Endodermal cell (in vitro differentiated cells): Measurements from ENCODE around the gene OXSR1. TPM values are rescaled to one million over a fixed set of nuclear protein-coding genes. Genes with fewer than 3 reads are reported as not detected.
A peak's percentile ranks its signal among the peaks of the same experiment; 100 is the strongest.

ENCODE experiments used
- DNase-seq: peaks from one replicate; pipeline ENCODE4 v3.0.0-alpha.2; 2017
- H3K27ac ChIP-seq: 2 replicates; pipeline ENCODE4 v1.5.1; 2013; ENCODE audit warnings: mild to moderate bottlenecking, low read depth, low read length, moderate library complexity
- H3K27me3 ChIP-seq: 2 replicates; pipeline ENCODE4 v1.6.1; 2013; ENCODE audit warnings: mild to moderate bottlenecking, low read length, moderate library complexity; ENCODE audit not compliant: insufficient read depth, control insufficient read depth, poor library complexity, severe bottlenecking
- H3K36me3 ChIP-seq: 2 replicates; pipeline ENCODE4 v1.7.0; 2013; ENCODE audit warnings: mild to moderate bottlenecking, low read length, moderate library complexity; ENCODE audit not compliant: control insufficient read depth, insufficient read depth
- H3K4me1 ChIP-seq: one replicate; pipeline ENCODE4 v1.7.0; 2013; ENCODE audit warnings: low read length; ENCODE audit not compliant: control insufficient read depth, insufficient read depth
- H3K4me3 ChIP-seq: 2 replicates; pipeline ENCODE4 v1.5.1; 2013; ENCODE audit warnings: mild to moderate bottlenecking, low read length, moderate library complexity
- H3K9ac ChIP-seq: 2 replicates; pipeline ENCODE4 v1.6.1; 2013; ENCODE audit warnings: mild to moderate bottlenecking, low read length, moderate library complexity; ENCODE audit not compliant: poor library complexity, severe bottlenecking; ENCODE audit errors: extremely low read depth
- H3K9me3 ChIP-seq: 2 replicates; pipeline ENCODE4 v1.6.1; 2013; ENCODE audit warnings: mild to moderate bottlenecking, low read length, moderate library complexity; ENCODE audit not compliant: control insufficient read depth
- H3K27ac Mint-ChIP-seq: 2 replicates; pipeline ENCODE4 v1.8.0; 2020; ENCODE audit warnings: mixed read lengths
- H3K27me3 Mint-ChIP-seq: 2 replicates; pipeline ENCODE4 v1.8.0; 2021; ENCODE audit warnings: mild to moderate bottlenecking, mixed read lengths; ENCODE audit not compliant: insufficient read depth
- H3K36me3 Mint-ChIP-seq: 2 replicates; pipeline ENCODE4 v1.8.0; 2020; ENCODE audit warnings: low read depth, mixed read lengths
- H3K4me1 Mint-ChIP-seq: 2 replicates; pipeline ENCODE4 v1.8.0; 2020; ENCODE audit warnings: mixed read lengths
- H3K4me3 Mint-ChIP-seq: 2 replicates; pipeline ENCODE4 v1.8.0; 2020; ENCODE audit warnings: mild to moderate bottlenecking, moderate library complexity, mixed read lengths
- H3K9me3 Mint-ChIP-seq: 2 replicates; pipeline ENCODE4 v1.8.0; 2020; ENCODE audit warnings: mild to moderate bottlenecking, mixed read lengths
- CTCF ChIP-seq: fragments of 200-600 bp; sonication (generic); conservative IDR thresholded peaks from 2 replicates; pipeline ENCODE4 v1.5.0; 2021; ENCODE audit warnings: antibody characterized with exemption, mild to moderate bottlenecking
- WGBS, 2 experiments: methylation state at CpG; one replicate each; pipeline versions ENCODE4 v1.1.5 to v1.1.7; 2013; ENCODE audit warnings: missing lambda C conversion rate in 2 of 2, mixed read lengths in 1 of 2; ENCODE audit not compliant: insufficient coverage in 1 of 2, insufficient read length in 1 of 2; 5-methylcytosine and 5-hydroxymethylcytosine counted together
- total RNA-seq, 2 donors: library from RNA; stranded (reverse); fragmentation: NEBNext Ultra II Directional in 1 of 2; extraction: Animal tissue kit (Norgen Biotek cat#: 25700) in 1 of 2; gene quantifications; 2 replicates in 1 of 2; 3 replicates in 1 of 2; pipeline ENCODE4 v1.2.1, GENCODE V29; 2021

OXSR1 gene
- total RNA-seq, 2 donors from 2014 or later: 41.9 to 55.5 TPM

GRCh38 chr3:38136393-38136776, 29.0 kb upstream of the OXSR1 start:
- 0% methylated on average over 16 to 20 of the region's 20 CpGs for WGBS, 2 experiments
- no peak for DNase-seq
- H3K27ac ChIP-seq: peak overlapping the region; percentile 57

DNA sequence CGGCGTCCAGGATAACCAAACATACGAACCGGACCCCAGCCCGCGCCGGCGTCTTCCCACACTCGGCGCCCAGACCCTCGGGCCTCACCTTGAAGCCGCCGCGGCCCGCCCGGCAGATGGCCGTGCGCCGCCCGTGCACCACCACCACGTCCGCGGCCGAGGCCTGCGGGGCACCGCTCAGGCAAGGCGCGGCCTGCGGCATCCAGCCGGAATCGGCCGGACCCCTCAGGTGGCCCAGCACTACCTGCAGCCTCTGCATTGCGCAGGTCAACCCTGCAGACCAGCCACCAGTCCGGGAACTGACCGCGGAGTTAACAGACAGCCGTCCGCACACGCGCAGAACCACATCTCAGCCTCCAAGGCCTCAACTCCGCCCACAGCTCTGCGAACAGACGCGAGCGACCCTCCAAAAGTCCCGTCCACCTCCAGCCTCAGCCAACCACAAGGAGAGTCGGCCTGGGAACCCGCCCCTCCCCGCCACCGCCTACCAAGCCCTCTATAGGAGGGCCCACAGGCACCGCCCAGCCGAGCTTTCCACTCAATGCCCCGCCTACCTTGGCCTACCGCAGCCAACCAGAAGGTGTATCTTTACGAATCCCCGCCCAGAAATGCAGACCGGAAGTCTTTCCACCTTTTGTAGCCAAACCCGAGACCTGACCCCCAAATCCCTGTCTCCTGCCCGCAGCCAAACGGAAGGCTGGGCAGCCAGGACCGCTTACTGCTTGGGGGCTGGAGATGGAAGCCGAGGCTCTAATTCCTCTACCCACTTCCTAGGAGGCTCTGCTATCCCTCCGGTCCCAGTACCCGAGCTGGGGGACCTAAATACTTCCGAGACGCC, 28.3 kb upstream of the OXSR1 start, which contains the start of gene ACAA1:
Gene ACAA1, minus strand, starts transcription at position 351 of the 838 bp plus-strand sequence. Its CDS starts 92 bp downstream, at position 259.
- peak; percentile 100 for DNase-seq
- whole genome bisulfite sequencing, 2 experiments: 0 to 1% methylated on average over 29 to 66 of the region's 66 CpGs
- Mint-ChIP-seq H3K27me3 (no peaks in the 10 kb centered on the region), H3K9me3 (no peaks in the 10 kb centered on the region), H3K36me3 (peaks cover 25% of the 10 kb centered on the region), H3K27ac (peak within 1 kb of the TSS; percentile 92), H3K4me3 (peak within 1 kb of the TSS; percentile 85), H3K4me1 (peaks cover 31% of the 10 kb centered on the region)
- H3K9ac ChIP-seq: peak within 1 kb of the TSS; percentile 87
- peaks cover 34% of the 10 kb centered on the region for H3K36me3 ChIP-seq
- peak within 1 kb of the TSS; percentile 76 for H3K27ac ChIP-seq
- H3K4me3 ChIP-seq: peak within 1 kb of the TSS; percentile 95
- H3K9me3 ChIP-seq: no peaks in the 10 kb centered on the region
- H3K27me3 ChIP-seq: no peaks in the 10 kb centered on the region
- no peak for TF ChIP-seq CTCF
- peaks cover 9% of the 10 kb centered on the region for H3K4me1 ChIP-seq

More at GRCh38 chr3:38136393-38136776, 29.0 kb upstream of the OXSR1 start:
- TF ChIP-seq CTCF: no peak
- Mint-ChIP-seq H3K4me1 (peaks cover 31% of the 10 kb centered on the region), H3K36me3 (peaks cover 27% of the 10 kb centered on the region), H3K27me3 (no peaks in the 10 kb centered on the region), H3K4me3 (peak overlapping the region; percentile 85), H3K9me3 (no peaks in the 10 kb centered on the region), H3K27ac (peak overlapping the region; percentile 87)
- Histone ChIP-seq H3K36me3 (peaks cover 38% of the 10 kb centered on the region), H3K9me3 (no peaks in the 10 kb centered on the region), H3K9ac (peak overlapping the region; percentile 87), H3K4me1 (peaks cover 9% of the 10 kb centered on the region), H3K4me3 (peak overlapping the region; percentile 95), H3K27me3 (no peaks in the 10 kb centered on the region)

DNA sequence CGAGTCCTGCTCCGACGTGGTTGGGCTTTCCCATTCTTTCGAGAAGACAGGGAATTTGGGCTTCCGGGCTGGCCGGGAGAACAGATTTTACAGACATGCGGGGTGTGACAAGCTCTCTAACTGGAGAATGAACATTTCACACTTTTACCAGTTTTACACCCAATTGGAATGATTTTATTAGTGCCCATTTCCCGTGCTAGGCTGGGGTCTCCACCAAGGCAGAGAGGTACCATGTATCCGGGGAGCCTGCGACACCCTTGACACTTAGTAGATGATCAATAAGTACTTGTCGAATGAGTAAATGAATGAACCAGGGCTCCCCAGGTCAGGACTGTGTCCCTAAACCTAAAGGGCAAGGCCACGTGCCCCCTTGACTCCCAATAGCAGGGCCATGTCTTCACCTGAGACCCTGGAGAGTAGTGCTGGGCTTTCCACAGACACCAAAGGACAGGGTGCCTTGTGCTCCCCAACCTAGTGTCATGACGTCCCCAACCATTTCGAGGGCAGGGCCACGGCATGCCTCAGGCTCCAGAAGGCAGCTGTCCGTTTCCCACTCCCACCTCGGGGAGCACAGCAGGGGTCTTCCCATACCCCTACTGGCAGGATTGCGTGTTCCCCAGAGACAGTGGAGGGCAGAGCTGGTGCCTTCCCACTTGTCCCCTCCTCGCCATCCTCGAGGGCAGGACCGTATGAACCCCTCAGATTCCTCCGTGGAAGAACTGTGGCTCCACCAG, 27.6 kb upstream of the OXSR1 start:
- peak; percentile 68 for TF ChIP-seq CTCF
- Histone ChIP-seq H3K9me3 (no peaks in the 10 kb centered on the region), H3K27ac (peak overlapping the region; percentile 76), H3K9ac (peak overlapping the region; percentile 62), H3K4me3 (peak overlapping the region; percentile 88), H3K27me3 (no peaks in the 10 kb centered on the region), H3K4me1 (peaks cover 9% of the 10 kb centered on the region), H3K36me3 (peaks cover 30% of the 10 kb centered on the region)
- H3K36me3 Mint-ChIP-seq: peaks cover 27% of the 10 kb centered on the region
- H3K4me3 Mint-ChIP-seq: peak overlapping the region; percentile 85
- H3K4me1 Mint-ChIP-seq: peaks cover 31% of the 10 kb centered on the region
- peak overlapping the region; percentile 92 for H3K27ac Mint-ChIP-seq
- no peaks in the 10 kb centered on the region for H3K27me3 Mint-ChIP-seq
- WGBS, 2 experiments: 14 to 31% methylated on average over 12 to 22 of the region's 22 CpGs
- peak; percentile 79 for DNase-seq
- H3K9me3 Mint-ChIP-seq: no peaks in the 10 kb centered on the region
